GM18517 (cell line): ENCODE results near the gene CCNE1.

Source experiments
- ATAC-seq: cut with Tn5 transposase; IDR thresholded peaks from one replicate; pipeline ENCODE4 v1.9.1; 2021; ENCODE audit warnings: mild to moderate bottlenecking, moderate library complexity; ENCODE audit not compliant: unreplicated experiment

CCNE1 gene

GRCh38 chr19:29872224-29872731 lies 60.5 kb downstream of the CCNE1 start:
- no peak for ATAC-seq

GRCh38 chr19:29873024-29873800 lies 61.4 kb downstream of the CCNE1 start:
- no peak for ATAC-seq
